Neuronal stem cell (in vitro differentiated cells): ENCODE results near the gene PNPLA1.

Source experiments
- DNase-seq: peaks from one replicate; pipeline ENCODE4 v3.0.0-alpha.2; 2013; ENCODE audit warnings: low spot score
- H2AFZ ChIP-seq: one replicate; pipeline ENCODE4 v1.6.1; 2013; ENCODE audit warnings: mild to moderate bottlenecking, low read length, inconsistent platforms
- H2AK5ac ChIP-seq: 2 replicates; pipeline ENCODE4 v1.6.1; 2013; ENCODE audit warnings: low read depth, mild to moderate bottlenecking, inconsistent platforms, low read length, moderate library complexity, mixed read lengths
- H2BK120ac ChIP-seq: 2 replicates; pipeline ENCODE4 v1.6.1; 2013; ENCODE audit warnings: low read depth, mild to moderate bottlenecking, inconsistent platforms, low read length, moderate library complexity, mixed read lengths
- H2BK12ac ChIP-seq: one replicate; pipeline ENCODE4 v1.6.1; 2013; ENCODE audit warnings: low read length, inconsistent platforms
- H2BK15ac ChIP-seq: 2 replicates; pipeline ENCODE4 v1.6.1; 2013; ENCODE audit warnings: mild to moderate bottlenecking, low read length, inconsistent platforms, mixed read lengths
- H2BK5ac ChIP-seq: one replicate; pipeline ENCODE4 v1.6.1; 2013; ENCODE audit warnings: inconsistent platforms, mild to moderate bottlenecking, low read length, moderate library complexity
- H3K14ac ChIP-seq: one replicate; pipeline ENCODE4 v1.6.1; 2013; ENCODE audit warnings: low read length, inconsistent platforms
- H3K18ac ChIP-seq: 2 replicates; pipeline ENCODE4 v1.6.1; 2013; ENCODE audit warnings: low read length, inconsistent platforms
- H3K23ac ChIP-seq: 2 replicates; pipeline ENCODE4 v1.6.1; 2013; ENCODE audit warnings: low read depth, mild to moderate bottlenecking, mixed read lengths, low read length, inconsistent platforms; ENCODE audit not compliant: poor library complexity
- H3K27ac ChIP-seq: replicated peaks from 3 replicates; pipeline ENCODE4 v1.5.1; 2013; ENCODE audit warnings: low read length, inconsistent platforms
- H3K27me3 ChIP-seq, 3 experiments: 2 replicates each; pipeline ENCODE4 v1.6.1; 2013; ENCODE audit warnings: low read length in 3 of 3, mild to moderate bottlenecking in 2 of 3, inconsistent platforms in 1 of 3, low read depth in 1 of 3, mixed read lengths in 1 of 3, moderate library complexity in 1 of 3; ENCODE audit not compliant: control insufficient read depth in 3 of 3, insufficient read depth in 3 of 3
- H3K36me3 ChIP-seq, 2 donors: replicated peaks in 1 of 2; 2 replicates each; pipeline ENCODE4 v1.6.1; 2013; ENCODE audit warnings: low read length in 2 of 2; ENCODE audit not compliant: control insufficient read depth in 2 of 2, insufficient read depth in 2 of 2
- H3K4ac ChIP-seq: 2 replicates; pipeline ENCODE4 v1.6.1; 2013; ENCODE audit warnings: inconsistent platforms, mild to moderate bottlenecking, low read length, moderate library complexity
- H3K4me1 ChIP-seq, 2 donors: 1 replicate in 1 of 2; 2 replicates in 1 of 2; pipeline ENCODE4 v1.6.1; 2013; ENCODE audit warnings: low read length in 2 of 2, low read depth in 1 of 2; ENCODE audit not compliant: control insufficient read depth in 2 of 2, insufficient read depth in 1 of 2
- H3K4me2 ChIP-seq: one replicate; pipeline ENCODE4 v1.6.1; 2013; ENCODE audit warnings: mild to moderate bottlenecking, low read length, inconsistent platforms; ENCODE audit not compliant: insufficient read depth, poor library complexity, severe bottlenecking
- H3K4me3 ChIP-seq, 2 donors: 2 replicates each; pipeline ENCODE4 v1.5.1; 2013; ENCODE audit warnings: low read length in 2 of 2, mild to moderate bottlenecking in 2 of 2, inconsistent platforms in 1 of 2, moderate library complexity in 1 of 2
- H3K79me1 ChIP-seq: one replicate; pipeline ENCODE4 v1.6.1; 2013; ENCODE audit warnings: low read depth, mild to moderate bottlenecking, inconsistent platforms, low read length, moderate library complexity
- H3K9ac ChIP-seq: one replicate; pipeline ENCODE4 v1.6.1; 2013; ENCODE audit warnings: mild to moderate bottlenecking, low read depth, low read length, inconsistent platforms; ENCODE audit not compliant: poor library complexity
- H3K9me3 ChIP-seq, 2 donors: replicated peaks in 1 of 2; 2 replicates each; pipeline versions ENCODE3 to v1.6.1; 2013; ENCODE audit warnings: low read length in 2 of 2, mild to moderate bottlenecking in 2 of 2, inconsistent platforms in 1 of 2, low read depth in 1 of 2, mixed read lengths in 1 of 2, moderate library complexity in 1 of 2; ENCODE audit not compliant: control insufficient read depth in 2 of 2, insufficient read depth in 1 of 2
- H4K8ac ChIP-seq: one replicate; pipeline ENCODE4 v1.6.1; 2013; ENCODE audit warnings: low read depth, mild to moderate bottlenecking, inconsistent platforms, low read length, moderate library complexity
- H4K91ac ChIP-seq: one replicate; pipeline ENCODE4 v1.6.1; 2013; ENCODE audit warnings: low read length, low read depth, mild to moderate bottlenecking, inconsistent platforms; ENCODE audit not compliant: poor library complexity
- WGBS, 2 donors: extraction: QIAGEN DNeasy Blood & Tissue Kit; methylation state at CpG; one replicate each; pipeline ENCODE4 v1.1.7; 2013; ENCODE audit warnings: missing lambda C conversion rate in 2 of 2, mixed read lengths in 1 of 2; ENCODE audit not compliant: insufficient read length in 2 of 2, insufficient replicate concordance in 1 of 2; ENCODE audit errors: extremely low coverage in 2 of 2; 5-methylcytosine and 5-hydroxymethylcytosine counted together

Gene PNPLA1

DNA sequence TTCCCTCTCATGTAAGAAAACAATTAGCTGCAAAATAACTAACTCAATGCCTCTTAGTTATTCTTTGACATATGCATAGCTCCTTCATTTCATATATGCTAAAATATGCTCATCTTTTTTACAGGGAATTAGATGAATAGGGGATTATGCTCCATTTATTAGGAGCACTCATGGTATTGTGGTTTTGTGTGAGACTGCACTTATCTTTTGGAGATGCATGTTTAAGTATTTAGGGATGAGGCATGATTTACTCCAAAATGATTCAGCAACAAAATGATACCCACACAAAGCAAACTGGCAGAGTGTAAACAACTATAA lies 58.0 kb downstream of the PNPLA1 start:
- H3K79me1 ChIP-seq = no peaks in the 10 kb centered on the region
- no peak overlapping the region for H3K27ac ChIP-seq
- H3K9me3 ChIP-seq = no peaks in the 10 kb centered on the region
- no peak overlapping the region for H2AFZ ChIP-seq
- H3K4me1 ChIP-seq = peaks cover 18 to 40% of the 10 kb centered on the region in 2 donors
- no peak overlapping the region for H2BK120ac ChIP-seq
- no peak overlapping the region for H2BK12ac ChIP-seq
- no peak for DNase-seq
- H3K4ac ChIP-seq = no peak overlapping the region
- no peak overlapping the region for H2BK15ac ChIP-seq
- H2AK5ac ChIP-seq = no peak overlapping the region
- no peak overlapping the region for H4K8ac ChIP-seq
- no peak overlapping the region for H4K91ac ChIP-seq
- no peak overlapping the region for H3K23ac ChIP-seq
- H3K4me3 ChIP-seq = no peak overlapping the region
- H3K36me3 ChIP-seq = no peaks in the 10 kb centered on the region
- H3K14ac ChIP-seq = no peak overlapping the region
- H3K27me3 ChIP-seq = peaks cover 0 to 21% (median 0%) of the 10 kb centered on the region in 3 experiments
- H3K4me2 ChIP-seq = no peak overlapping the region
- no peak overlapping the region for H3K18ac ChIP-seq
- no peak overlapping the region for H2BK5ac ChIP-seq
- H3K9ac ChIP-seq = no peak overlapping the region

GRCh38 chr6:36328600-36328999 lies 58.7 kb downstream of the PNPLA1 start:
- Histone ChIP-seq H2AK5ac (peak overlapping the region; percentile 32), H3K79me1 (no peaks in the 10 kb centered on the region), H2BK12ac (no peak overlapping the region), H3K9me3 (no peaks in the 10 kb centered on the region), H3K23ac (no peak overlapping the region), H3K36me3 (no peaks in the 10 kb centered on the region), H3K4ac (no peak overlapping the region), H3K4me1 (peaks cover 12 to 37% of the 10 kb centered on the region in 2 donors), H2BK5ac (no peak overlapping the region), H4K91ac (no peak overlapping the region), H3K14ac (no peak overlapping the region), H3K18ac (no peak overlapping the region), H3K27me3 (peaks cover 0 to 27% (median 0%) of the 10 kb centered on the region in 3 experiments), H2BK15ac (no peak overlapping the region), H4K8ac (no peak overlapping the region), H3K9ac (no peak overlapping the region), H3K27ac (no peak overlapping the region), H2BK120ac (no peak overlapping the region), H3K4me2 (no peak overlapping the region), H3K4me3 (no peak overlapping the region), H2AFZ (no peak overlapping the region)
- no CpG with 5 or more reads among the region's 7 CpGs for WGBS, 2 donors
- DNase-seq = no peak

- H3K27ac ChIP-seq = no peak overlapping the region
- peak overlapping the region; percentile 50 for H3K18ac ChIP-seq
- no peak for DNase-seq
- peak overlapping the region; percentile 83 for H2AFZ ChIP-seq
- no peak overlapping the region for H3K23ac ChIP-seq
- H3K14ac ChIP-seq = no peak overlapping the region
- H2AK5ac ChIP-seq = peak overlapping the region; percentile 1
- no peak overlapping the region for H3K4me2 ChIP-seq
- no peaks in the 10 kb centered on the region for H3K79me1 ChIP-seq
- peaks cover 0 to 39% (median 0%) of the 10 kb centered on the region in 3 experiments for H3K27me3 ChIP-seq
- H3K9ac ChIP-seq = no peak overlapping the region
- no peak overlapping the region for H4K91ac ChIP-seq
- no CpG with 5 or more reads among the region's 14 CpGs for WGBS, 2 donors
- peak overlapping the region; percentile 8 for H2BK15ac ChIP-seq
- no peak overlapping the region for H4K8ac ChIP-seq
- H2BK120ac ChIP-seq = no peak overlapping the region
- H2BK12ac ChIP-seq = peak overlapping the region; percentile 24
- no peaks in the 10 kb centered on the region for H3K36me3 ChIP-seq
- H3K9me3 ChIP-seq = no peaks in the 10 kb centered on the region
- no peak overlapping the region for H3K4me3 ChIP-seq
- H2BK5ac ChIP-seq = no peak overlapping the region
- H3K4ac ChIP-seq = no peak overlapping the region
- peaks cover 21 to 42% of the 10 kb centered on the region in 2 donors for H3K4me1 ChIP-seq
Measured at GRCh38 chr6:36329798-36330291, 60.0 kb downstream of the PNPLA1 start.

DNA sequence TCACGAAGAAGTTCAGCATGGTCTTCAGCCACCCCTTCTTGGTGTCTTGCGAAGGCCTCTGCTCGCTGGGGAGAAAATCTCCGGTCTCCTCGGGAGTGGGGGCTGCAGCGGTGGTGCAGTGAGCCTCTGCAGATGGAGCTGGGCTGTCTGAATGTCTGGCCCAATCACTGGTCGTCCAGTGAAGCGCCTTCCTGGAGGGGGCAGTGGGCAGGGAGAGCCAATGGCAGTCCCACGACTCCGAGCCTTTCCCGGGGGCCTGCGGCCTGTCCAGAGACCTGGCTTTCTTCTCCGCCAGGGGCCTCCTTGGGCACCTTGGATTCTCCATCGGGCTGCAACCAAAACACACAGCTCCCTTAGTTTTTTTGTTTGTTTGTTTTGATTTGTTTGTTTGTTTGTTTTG lies 60.5 kb downstream of the PNPLA1 start:
- Histone ChIP-seq H3K27me3 (peaks cover 0 to 44% (median 0%) of the 10 kb centered on the region in 3 experiments), H3K79me1 (no peaks in the 10 kb centered on the region), H3K27ac (no peak overlapping the region), H2BK5ac (no peak overlapping the region), H3K23ac (no peak overlapping the region), H3K4me3 (no peak overlapping the region), H3K9me3 (no peaks in the 10 kb centered on the region), H3K9ac (no peak overlapping the region), H2BK15ac (peak overlapping the region; percentile 8), H3K14ac (no peak overlapping the region), H4K91ac (no peak overlapping the region), H2BK120ac (no peak overlapping the region), H2AFZ (peak overlapping the region; percentile 83), H2AK5ac (peak overlapping the region; percentile 1), H3K4me2 (no peak overlapping the region), H2BK12ac (peak overlapping the region; percentile 24), H3K4me1 (peaks cover 23 to 42% of the 10 kb centered on the region in 2 donors), H3K4ac (no peak overlapping the region), H4K8ac (no peak overlapping the region), H3K18ac (peak overlapping the region; percentile 50), H3K36me3 (no peaks in the 10 kb centered on the region)
- no CpG with 5 or more reads among the region's 14 CpGs for WGBS, 2 donors
- DNase-seq = no peak
